ENCODE measurements around the gene ABCB9. TPM values are rescaled to one million over a fixed set of nuclear protein-coding genes. Genes with fewer than 3 reads are reported as not detected.

Gene ABCB9
- total RNA-seq, 1 experiment from 2014 or later = 6.7 TPM

DNA sequence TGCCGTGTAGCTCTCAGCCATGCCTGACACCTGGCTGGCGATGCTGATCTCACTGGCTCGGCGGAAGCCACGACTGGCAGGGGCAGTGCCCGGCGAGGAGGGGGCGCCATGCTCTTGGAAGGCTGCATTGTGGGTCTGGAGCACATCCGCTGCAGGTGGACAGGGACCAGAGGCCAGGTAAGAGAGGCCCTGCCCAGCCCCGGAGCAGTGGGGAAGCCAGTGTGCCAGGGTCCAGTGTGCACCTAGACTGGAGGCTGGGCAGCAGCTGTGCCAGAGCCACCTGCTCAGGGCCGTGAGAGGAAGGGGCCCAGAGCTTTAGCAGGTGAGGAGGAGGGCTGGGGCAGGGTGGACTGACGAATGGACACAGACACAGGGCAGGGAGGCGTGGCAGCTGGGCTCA is 24.3 kb upstream of the ABCB9 start:
- intact Hi-C loops (cut with micrococcal nuclease; ENCODE audit: unreplicated experiment) = no loop called here
- POLR2A ChIA-PET = no interaction called here
- DNase-seq = no peak
- H3K36me3 Mint-ChIP-seq (ENCODE audit: insufficient read depth, unreplicated experiment) = no peaks in the 10 kb centered on the region
- no peak overlapping the region for H3K4me3 Mint-ChIP-seq (ENCODE audit: unreplicated experiment)
- Histone ChIP-seq H3K27me3 (replicated peaks; ENCODE audit: control insufficient read depth, insufficient read depth, low read length) (no peaks in the 10 kb centered on the region), H3K4me3 (ENCODE audit: low read depth, low read length) (no peak overlapping the region), H3K4me1 (no peaks in the 10 kb centered on the region), H3K36me3 (ENCODE audit: control insufficient read depth, insufficient read depth, low read length) (no peaks in the 10 kb centered on the region), H3K9me3 (no peaks in the 10 kb centered on the region)
- TF ChIP-seq, protein P1, sequence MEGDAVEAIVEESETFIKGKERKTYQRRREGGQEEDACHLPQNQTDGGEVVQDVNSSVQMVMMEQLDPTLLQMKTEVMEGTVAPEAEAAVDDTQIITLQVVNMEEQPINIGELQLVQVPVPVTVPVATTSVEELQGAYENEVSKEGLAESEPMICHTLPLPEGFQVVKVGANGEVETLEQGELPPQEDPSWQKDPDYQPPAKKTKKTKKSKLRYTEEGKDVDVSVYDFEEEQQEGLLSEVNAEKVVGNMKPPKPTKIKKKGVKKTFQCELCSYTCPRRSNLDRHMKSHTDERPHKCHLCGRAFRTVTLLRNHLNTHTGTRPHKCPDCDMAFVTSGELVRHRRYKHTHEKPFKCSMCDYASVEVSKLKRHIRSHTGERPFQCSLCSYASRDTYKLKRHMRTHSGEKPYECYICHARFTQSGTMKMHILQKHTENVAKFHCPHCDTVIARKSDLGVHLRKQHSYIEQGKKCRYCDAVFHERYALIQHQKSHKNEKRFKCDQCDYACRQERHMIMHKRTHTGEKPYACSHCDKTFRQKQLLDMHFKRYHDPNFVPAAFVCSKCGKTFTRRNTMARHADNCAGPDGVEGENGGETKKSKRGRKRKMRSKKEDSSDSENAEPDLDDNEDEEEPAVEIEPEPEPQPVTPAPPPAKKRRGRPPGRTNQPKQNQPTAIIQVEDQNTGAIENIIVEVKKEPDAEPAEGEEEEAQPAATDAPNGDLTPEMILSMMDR (IDR thresholded peaks at IDR 0.05; ENCODE audit: insufficient read depth in 1 of 2, low read depth in 1 of 2, low read length in 1 of 2, severe bottlenecking in 1 of 2, unreplicated experiment in 1 of 2) = no peak
- no peaks in the 10 kb centered on the region for H3K4me1 Mint-ChIP-seq (ENCODE audit: low read depth, unreplicated experiment)
- H3K9me3 Mint-ChIP-seq (ENCODE audit: unreplicated experiment) = no peaks in the 10 kb centered on the region
- H3K27ac Mint-ChIP-seq (ENCODE audit: unreplicated experiment) = no peak overlapping the region
- CTCF ChIA-PET = no interaction called here
- BruUV-seq (replicated peaks) = no TSS peak
- H3K27me3 Mint-ChIP-seq (ENCODE audit: insufficient read depth, unreplicated experiment) = no peaks in the 10 kb centered on the region

DNA sequence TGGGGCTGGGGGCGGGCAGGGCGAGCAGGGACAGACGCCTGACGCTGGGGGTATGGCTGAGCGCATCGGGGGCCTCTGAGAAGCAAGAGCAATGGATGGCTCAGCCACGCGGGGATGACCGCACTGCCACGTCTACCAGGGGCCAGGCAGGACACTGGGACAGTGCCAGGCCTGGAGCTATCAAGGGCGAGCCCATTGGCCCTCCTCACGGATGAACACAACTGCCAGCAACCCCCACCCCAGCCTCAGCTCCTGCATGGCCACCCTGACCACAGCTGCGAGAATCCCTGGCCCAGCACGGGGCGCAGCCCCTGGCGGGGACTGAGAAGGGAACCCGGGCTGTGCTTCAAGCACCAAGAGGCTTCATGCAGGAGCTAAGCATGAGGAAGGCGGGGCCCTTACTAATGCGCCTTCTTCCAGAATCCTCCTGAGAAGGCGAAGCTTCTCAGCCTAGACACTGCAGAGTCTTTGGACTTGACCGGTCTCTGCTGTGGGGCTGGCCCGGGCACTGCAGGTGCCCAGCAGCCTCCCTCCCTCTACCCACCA is 23.7 kb upstream of the ABCB9 start:
- Mint-ChIP-seq H3K27me3 (ENCODE audit: insufficient read depth, unreplicated experiment) (no peaks in the 10 kb centered on the region), H3K9me3 (ENCODE audit: unreplicated experiment) (no peaks in the 10 kb centered on the region), H3K4me1 (ENCODE audit: low read depth, unreplicated experiment) (no peaks in the 10 kb centered on the region), H3K36me3 (ENCODE audit: insufficient read depth, unreplicated experiment) (no peaks in the 10 kb centered on the region), H3K27ac (ENCODE audit: unreplicated experiment) (no peak overlapping the region), H3K4me3 (ENCODE audit: unreplicated experiment) (no peak overlapping the region)
- CTCF ChIA-PET = no interaction called here
- no peaks in the 10 kb centered on the region for H3K36me3 ChIP-seq (ENCODE audit: control insufficient read depth, insufficient read depth, low read length)
- intact Hi-C loops (cut with micrococcal nuclease; ENCODE audit: unreplicated experiment) = loop anchor here (10.0 kb wide), 1 partner anchor 155 kb away; no protein-coding TSS in a partner anchor
- H3K27me3 ChIP-seq (replicated peaks; ENCODE audit: control insufficient read depth, insufficient read depth, low read length) = no peaks in the 10 kb centered on the region
- H3K4me3 ChIP-seq (ENCODE audit: low read depth, low read length) = no peak overlapping the region
- TF ChIP-seq, protein P1 (IDR thresholded peaks at IDR 0.05; ENCODE audit: insufficient read depth in 1 of 2, low read depth in 1 of 2, low read length in 1 of 2, severe bottlenecking in 1 of 2, unreplicated experiment in 1 of 2) = no peak
- DNase-seq = no peak
- no peaks in the 10 kb centered on the region for H3K9me3 ChIP-seq
- POLR2A ChIA-PET = no interaction called here
- H3K4me1 ChIP-seq = no peaks in the 10 kb centered on the region
- BruUV-seq (replicated peaks) = no TSS peak

DNA sequence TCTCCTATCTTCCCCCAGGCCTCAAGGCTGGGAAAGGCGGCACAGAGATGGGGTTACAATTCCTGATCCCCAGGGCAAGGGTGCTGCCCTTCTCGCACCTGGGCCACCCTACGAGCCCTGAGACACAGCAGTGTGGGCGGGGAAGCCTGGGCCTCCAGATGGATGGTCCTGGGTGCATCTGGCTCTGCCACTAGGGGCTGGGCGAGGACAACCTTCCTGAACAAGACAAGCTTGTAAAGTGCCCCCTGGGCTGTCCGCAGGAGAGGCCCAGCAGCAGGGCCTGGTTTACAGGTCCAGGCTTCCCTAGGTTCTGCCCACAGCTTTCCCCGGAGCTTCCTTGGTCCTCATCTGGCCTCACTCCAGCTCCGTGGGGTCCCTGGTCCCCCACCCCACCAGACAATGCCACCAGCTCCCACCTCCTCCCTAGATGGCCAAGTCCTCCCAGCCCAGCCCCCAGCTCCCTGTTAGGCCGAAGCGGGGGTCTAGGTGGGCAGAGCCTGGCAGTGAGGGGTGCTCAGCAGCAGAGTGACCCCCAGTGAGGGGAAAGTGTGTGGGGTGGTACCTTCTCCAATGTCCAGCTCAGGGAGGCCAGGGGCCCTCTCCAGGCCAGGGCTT is 23.1 kb upstream of the ABCB9 start:
- H3K4me1 ChIP-seq = no peaks in the 10 kb centered on the region
- intact Hi-C loops (cut with micrococcal nuclease; ENCODE audit: unreplicated experiment) = loop anchor here (10.0 kb wide), 1 partner anchor 155 kb away; no protein-coding TSS in a partner anchor
- TF ChIP-seq, protein P1 (IDR thresholded peaks at IDR 0.05; ENCODE audit: insufficient read depth in 1 of 2, low read depth in 1 of 2, low read length in 1 of 2, severe bottlenecking in 1 of 2, unreplicated experiment in 1 of 2) = no peak
- Mint-ChIP-seq H3K4me3 (ENCODE audit: unreplicated experiment) (no peak overlapping the region), H3K9me3 (ENCODE audit: unreplicated experiment) (no peaks in the 10 kb centered on the region), H3K4me1 (ENCODE audit: low read depth, unreplicated experiment) (no peaks in the 10 kb centered on the region), H3K27ac (ENCODE audit: unreplicated experiment) (no peak overlapping the region), H3K36me3 (ENCODE audit: insufficient read depth, unreplicated experiment) (peaks cover 5% of the 10 kb centered on the region), H3K27me3 (ENCODE audit: insufficient read depth, unreplicated experiment) (no peaks in the 10 kb centered on the region)
- BruUV-seq (replicated peaks) = no TSS peak
- H3K4me3 ChIP-seq (ENCODE audit: low read depth, low read length) = no peak overlapping the region
- POLR2A ChIA-PET = no interaction called here
- no peaks in the 10 kb centered on the region for H3K9me3 ChIP-seq
- CTCF ChIA-PET = no interaction called here
- DNase-seq = no peak
- H3K36me3 ChIP-seq (ENCODE audit: control insufficient read depth, insufficient read depth, low read length) = no peaks in the 10 kb centered on the region
- no peaks in the 10 kb centered on the region for H3K27me3 ChIP-seq (replicated peaks; ENCODE audit: control insufficient read depth, insufficient read depth, low read length)
